ENCODE results near the gene PSMD10.

PSMD10 gene

GRCh38 chrX:108081110-108081509 lies 10.2 kb downstream of the PSMD10 start:
- H3K4me3 ChIP-seq (replicated peaks; ENCODE audit: low read depth, low read length): no peak overlapping the region
- TF ChIP-seq CTCF (IDR thresholded peaks at IDR 0.05; ENCODE audit: low read length, missing control alignments): no peak
- DNase-seq (ENCODE audit: low read depth): no peak

- no peak for TF ChIP-seq CTCF (IDR thresholded peaks at IDR 0.05; ENCODE audit: low read length, missing control alignments)
- H3K4me3 ChIP-seq (replicated peaks; ENCODE audit: low read depth, low read length): no peak overlapping the region
- no peak for DNase-seq (ENCODE audit: low read depth)
Measured at GRCh38 chrX:108072746-108073145, 18.6 kb downstream of the PSMD10 start.

- DNase-seq (ENCODE audit: low read depth): no peak
- H3K4me3 ChIP-seq (replicated peaks; ENCODE audit: low read depth, low read length): no peak overlapping the region
- no peak for TF ChIP-seq CTCF (IDR thresholded peaks at IDR 0.05; ENCODE audit: low read length, missing control alignments)
Measured at GRCh38 chrX:108071578-108071977, 19.8 kb downstream of the PSMD10 start.

GRCh38 chrX:108070891-108071290 lies 20.5 kb downstream of the PSMD10 start:
- TF ChIP-seq CTCF (IDR thresholded peaks at IDR 0.05; ENCODE audit: low read length, missing control alignments): no peak
- no peak overlapping the region for H3K4me3 ChIP-seq (replicated peaks; ENCODE audit: low read depth, low read length)
- DNase-seq (ENCODE audit: low read depth): peak; percentile 69

GRCh38 chrX:108068121-108068520 lies 23.2 kb downstream of the PSMD10 start:
- DNase-seq (ENCODE audit: low read depth): no peak
- no peak for TF ChIP-seq CTCF (IDR thresholded peaks at IDR 0.05; ENCODE audit: low read length, missing control alignments)
- H3K4me3 ChIP-seq (replicated peaks; ENCODE audit: low read depth, low read length): no peak overlapping the region

GRCh38 chrX:108064613-108065012 lies 26.7 kb downstream of the PSMD10 start:
- DNase-seq (ENCODE audit: low read depth): no peak
- no peak for TF ChIP-seq CTCF (IDR thresholded peaks at IDR 0.05; ENCODE audit: low read length, missing control alignments)

GRCh38 chrX:108064001-108064400 lies 27.3 kb downstream of the PSMD10 start:
- no peak for TF ChIP-seq CTCF (IDR thresholded peaks at IDR 0.05; ENCODE audit: low read length, missing control alignments)
- no peak for DNase-seq (ENCODE audit: low read depth)
- H3K4me3 ChIP-seq (replicated peaks; ENCODE audit: low read depth, low read length): no peak overlapping the region

More at GRCh38 chrX:108064613-108065012, 26.7 kb downstream of the PSMD10 start:
- H3K4me3 ChIP-seq (replicated peaks; ENCODE audit: low read depth, low read length): no peak overlapping the region
